Stimulated activated CD4-positive, alpha-beta T cell treated with anti-CD3 and anti-CD28 coated beads, Interleukin-12 subunit alpha, Interleukin-12 subunit beta, amount 100 ng/mL, for 4 hours (primary cell): ENCODE measurements around the gene SH3D19.
"Not testable (repeated sequence)": the region's sequence is repeated elsewhere in the genome, so short reads cannot be mapped to it uniquely, and the experiment has no call there.

Experiments
- DNase-seq: peaks from one replicate; pipeline ENCODE4 v3.0.0-alpha.2; 2020

SH3D19 gene

DNA sequence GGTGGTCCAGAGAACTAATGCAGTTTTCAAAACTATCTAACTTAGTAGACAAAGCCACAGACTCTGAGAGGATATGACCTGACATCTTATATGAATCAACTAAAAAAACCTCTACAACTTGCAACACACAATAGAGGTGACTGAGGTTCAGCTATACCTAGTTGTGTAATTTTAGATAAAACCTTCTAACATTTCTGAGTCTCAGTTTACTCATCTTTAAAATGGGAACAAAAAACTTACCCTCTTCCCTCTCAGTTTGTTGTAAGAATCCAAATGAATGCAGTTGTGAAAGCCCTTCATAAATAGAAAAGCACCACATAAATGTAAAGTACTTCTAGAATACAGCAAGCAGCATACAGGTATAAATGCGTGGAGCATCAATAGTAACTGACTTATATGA is 5.9 kb downstream of the SH3D19 start:
- no peak for DNase-seq

DNA sequence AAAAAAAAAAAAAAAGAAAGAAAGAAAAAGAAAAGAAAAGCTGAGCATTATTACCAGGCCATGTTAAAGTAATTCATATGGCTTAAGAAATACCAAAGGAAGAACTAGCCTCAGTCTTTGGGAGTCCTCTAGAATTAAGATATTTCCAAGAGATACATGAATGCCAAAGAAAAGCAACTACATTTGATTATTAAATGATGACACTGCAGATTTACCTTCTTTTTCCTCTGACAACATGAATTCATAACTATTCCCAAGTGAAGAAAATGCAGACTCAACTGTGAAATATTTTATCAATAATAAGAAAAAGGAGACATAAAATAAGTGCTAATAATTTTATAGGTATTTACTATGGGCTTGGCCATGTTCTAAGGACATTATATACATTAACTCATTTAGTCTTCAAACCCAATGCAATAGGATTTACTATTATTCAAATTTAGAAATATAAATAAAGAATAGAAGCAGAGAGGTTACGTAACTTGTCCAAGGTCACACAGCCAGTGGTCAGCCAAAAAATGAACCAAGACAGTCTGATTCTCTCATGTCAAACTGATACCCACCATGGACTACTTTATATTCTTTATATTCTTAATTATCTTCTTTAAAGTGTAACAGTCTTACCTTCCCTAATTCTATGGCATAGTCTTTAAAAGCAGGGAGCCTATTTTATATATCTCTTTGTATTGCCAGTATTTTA is 6.9 kb downstream of the SH3D19 start:
- DNase-seq: no peak

- no peak for DNase-seq
Measured at GRCh38 chr4:151316645-151317044, 8.8 kb downstream of the SH3D19 start.

- no peak for DNase-seq
Measured at GRCh38 chr4:151315212-151315886, 10.1 kb downstream of the SH3D19 start.

DNA sequence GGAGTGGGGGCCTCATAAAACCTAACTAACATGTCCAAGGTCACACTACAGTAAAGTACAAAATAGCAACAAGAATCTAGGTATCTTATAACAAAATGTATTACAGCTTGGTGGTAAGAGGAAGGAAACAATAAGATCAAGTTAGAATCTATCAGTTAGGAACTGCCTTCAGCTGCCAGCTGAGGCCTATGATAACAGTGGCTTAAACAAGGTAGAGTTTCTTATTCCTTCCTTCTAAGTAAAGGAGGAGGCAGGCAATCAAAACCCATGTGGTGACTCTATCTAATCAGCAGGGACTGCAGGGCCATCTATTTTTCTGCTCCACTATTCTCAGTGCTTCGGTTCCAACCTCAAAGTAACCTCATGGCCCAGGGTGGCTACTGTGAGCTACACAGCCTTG is 10.9 kb downstream of the SH3D19 start:
- DNase-seq: no peak

DNA sequence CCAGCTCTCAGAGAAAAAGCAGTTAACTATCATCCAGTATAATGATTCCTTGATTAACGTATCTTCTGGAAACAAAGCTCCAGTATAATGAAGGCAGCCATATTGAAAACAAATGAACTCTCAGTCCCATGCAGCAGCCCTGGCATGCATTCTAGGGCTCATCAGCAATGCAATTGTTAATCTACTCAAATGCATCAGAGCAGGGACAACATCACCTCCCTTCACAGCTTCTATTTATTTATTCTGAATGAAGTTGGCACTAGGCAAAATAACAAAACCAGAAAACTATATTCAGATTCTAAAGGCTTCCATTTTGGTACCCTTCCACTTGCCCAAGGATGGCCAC is 11.4 kb downstream of the SH3D19 start:
- no peak for DNase-seq

- no peak for DNase-seq
Measured at GRCh38 chr4:151313306-151314009, 11.9 kb downstream of the SH3D19 start.

DNA sequence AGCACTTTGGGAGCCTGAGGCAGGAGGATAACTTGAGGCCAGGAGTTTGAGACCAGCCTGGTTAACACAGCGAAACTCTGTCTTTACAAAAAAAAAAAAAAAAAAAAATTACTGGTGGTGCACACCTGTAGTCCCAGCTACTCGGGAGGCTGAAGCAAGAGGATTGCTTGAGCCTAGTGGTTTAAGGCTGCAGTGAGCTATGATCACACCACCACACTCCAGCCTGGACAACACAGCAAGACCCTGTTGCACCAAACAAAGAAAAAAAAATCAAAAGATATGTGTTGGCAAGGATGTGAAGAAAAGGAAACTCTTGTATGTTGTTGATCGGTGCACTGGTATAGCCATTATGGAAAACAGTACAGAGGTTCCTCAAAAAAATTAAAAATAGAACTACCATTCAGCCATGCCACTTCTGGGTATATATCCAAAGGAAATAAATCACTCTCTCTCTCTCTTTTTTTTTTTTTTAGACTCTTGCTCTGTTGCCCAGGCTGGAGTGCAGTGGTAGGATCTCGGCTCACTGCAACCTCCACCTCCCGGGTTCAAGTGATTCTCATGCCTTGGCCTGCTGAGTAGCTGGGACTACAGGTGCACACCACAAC is 15.2 kb downstream of the SH3D19 start:
- DNase-seq: no peak

DNA sequence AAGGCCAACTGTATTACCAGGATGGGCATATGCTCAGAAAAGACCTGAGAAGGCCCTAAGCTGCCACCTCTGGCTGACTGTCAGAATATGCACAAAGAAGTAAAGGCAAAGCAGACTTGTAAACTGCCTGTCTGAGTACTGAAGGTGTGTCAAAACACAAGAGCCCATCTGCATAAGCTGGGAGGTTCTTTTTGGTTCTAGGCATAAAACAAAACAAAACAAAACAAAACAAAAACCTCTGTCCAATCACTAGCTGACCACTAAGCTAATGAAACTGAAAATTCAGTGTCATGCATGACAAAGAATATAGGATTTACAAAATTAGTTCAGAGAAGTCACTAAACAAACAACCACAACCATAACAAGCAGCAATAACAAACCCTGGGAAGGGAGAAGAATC is 20.6 kb downstream of the SH3D19 start:
- DNase-seq: no peak

- DNase-seq: no peak
Measured at GRCh38 chr4:151304226-151304625, 21.2 kb downstream of the SH3D19 start.

- DNase-seq: no peak
Measured at GRCh38 chr4:151302432-151302831, 23.0 kb downstream of the SH3D19 start.

- no peak for DNase-seq
Measured at GRCh38 chr4:151297170-151297569, 28.2 kb downstream of the SH3D19 start.

- no peak for DNase-seq
Measured at GRCh38 chr4:151296227-151296626, 29.2 kb downstream of the SH3D19 start.

GRCh38 chr4:151294833-151295496 is 30.4 kb downstream of the SH3D19 start:
- DNase-seq: no peak

- DNase-seq: no peak
Measured at GRCh38 chr4:151292038-151292437, 33.4 kb downstream of the SH3D19 start.

DNA sequence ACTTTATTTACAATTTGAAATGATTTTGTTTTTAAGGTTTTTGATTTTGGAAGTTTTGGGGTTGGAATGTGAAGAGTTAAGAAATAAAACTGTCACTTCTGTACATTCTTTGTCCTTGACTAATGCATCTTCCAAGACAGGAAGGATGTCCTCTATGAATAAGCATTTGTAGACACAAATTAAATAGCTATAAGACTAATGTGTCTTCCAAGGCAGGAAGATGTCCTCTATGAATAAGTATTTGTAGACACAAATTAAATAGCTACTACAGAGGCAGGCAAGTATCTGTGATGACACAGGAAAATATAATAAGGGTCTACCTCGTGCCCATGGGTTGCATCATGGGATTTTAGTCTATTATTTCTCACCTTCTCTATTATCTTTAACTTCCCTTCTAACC is 33.9 kb downstream of the SH3D19 start:
- no peak for DNase-seq

DNA sequence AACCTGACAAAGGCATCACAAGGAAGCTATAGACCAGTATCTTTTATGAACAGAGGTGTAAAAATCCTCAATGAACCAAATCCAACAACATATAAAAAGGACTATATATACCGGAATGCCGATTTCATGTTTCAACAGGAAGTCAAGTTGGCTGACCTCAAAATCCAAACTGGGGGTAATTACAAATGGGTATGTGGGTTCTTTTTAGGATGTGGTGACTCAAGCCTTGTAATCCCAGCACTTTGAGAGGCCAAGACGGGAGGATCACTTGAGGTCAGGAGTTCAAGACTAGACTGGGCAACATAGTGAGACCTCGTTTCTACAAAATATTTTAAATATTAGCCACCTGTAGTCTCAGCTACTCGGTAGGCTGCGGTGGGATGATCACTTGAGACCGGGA is 38.0 kb downstream of the SH3D19 start:
- no peak for DNase-seq

DNA sequence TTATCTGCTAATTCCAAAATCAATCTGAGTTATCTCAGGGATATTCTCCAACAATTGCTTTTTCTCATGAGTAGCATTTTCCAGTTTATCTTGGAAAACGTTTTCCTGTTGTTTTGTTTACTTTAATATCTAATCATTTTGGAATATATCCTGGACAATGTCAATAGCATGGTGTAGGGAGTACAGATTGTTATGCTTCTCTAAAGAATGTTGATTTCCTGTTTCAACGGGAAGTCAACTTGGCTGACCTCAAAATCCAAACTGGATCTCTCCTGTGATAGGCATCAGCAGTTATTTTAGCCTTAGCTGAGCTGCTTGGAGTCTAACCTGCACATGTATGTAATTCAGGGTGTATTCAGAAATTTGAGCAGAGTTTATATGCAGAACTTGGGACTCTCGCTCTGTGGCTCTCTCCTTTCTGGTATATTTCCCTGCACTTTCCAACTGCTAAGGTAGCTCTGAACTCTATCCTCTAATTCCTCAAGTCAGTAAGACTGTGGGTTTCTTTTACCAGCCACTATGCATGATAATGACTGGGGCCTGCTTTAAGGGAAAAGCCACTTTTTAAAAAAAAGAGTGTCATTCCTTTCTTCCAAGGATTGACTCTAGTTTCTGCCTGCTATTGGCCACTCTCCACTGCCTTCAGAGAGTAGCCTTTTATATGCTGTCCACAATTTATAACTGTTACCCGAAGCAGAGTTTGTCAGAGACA is 40.7 kb downstream of the SH3D19 start:
- DNase-seq: no peak

- peak; percentile 14 for DNase-seq
Measured at GRCh38 chr4:151276787-151277562, 48.4 kb downstream of the SH3D19 start, which contains the start of gene PRSS48. Gene PRSS48 (plus strand): TSS chr4:151277161. CDS start chr4:151277173, 12 bp downstream.

DNA sequence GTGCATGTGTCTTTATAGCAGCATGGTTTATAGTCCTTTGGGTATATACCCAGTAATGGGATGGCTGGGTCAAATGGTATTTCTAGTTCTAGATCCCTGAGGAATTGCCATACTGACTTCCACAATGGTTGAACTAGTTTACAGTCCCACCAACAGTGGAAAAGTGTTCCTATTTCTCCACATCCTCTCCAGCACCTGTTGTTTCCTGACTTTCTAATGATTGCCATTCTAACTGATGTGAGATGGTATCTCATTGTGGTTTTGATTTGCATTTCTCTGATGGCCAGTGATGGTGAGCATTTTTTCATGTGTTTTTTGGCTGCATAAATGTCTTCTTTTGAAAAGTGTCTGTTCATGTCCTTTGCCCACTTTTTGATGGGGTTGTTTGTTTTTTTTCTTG is 56.5 kb downstream of the SH3D19 start:
- DNase-seq: not testable (repeated sequence)

DNA sequence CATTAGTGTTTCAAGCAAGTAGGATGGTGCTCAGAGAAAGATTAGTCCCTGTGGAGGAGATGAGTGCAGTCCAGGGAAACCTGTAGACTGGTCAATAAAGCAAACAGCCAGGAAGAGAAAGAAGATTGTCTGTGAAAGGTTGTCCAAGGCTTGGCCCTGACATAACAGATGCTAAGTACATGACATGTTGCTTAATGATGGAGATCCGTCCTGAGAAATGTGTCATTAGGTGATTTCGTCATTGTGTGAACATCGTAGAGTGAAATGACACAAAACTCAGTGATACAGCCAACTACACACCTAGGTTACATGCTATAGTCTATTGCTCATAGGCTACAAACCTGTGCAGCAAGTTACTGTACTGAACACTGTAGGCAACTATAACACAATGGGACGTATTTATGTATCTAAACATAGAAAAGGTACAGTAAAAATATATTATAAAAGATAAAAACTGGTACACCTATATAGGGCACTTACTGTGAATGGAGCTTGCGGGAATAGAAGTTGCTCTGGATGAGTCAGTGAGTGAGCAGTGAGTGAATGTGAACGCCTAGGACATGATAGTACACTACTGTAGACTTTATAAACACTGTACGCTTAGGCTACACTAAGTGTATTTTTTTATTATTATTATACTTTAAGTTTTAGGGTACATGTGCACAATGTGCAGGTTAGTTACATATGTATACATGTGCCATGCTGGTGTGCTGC is 57.4 kb downstream of the SH3D19 start:
- DNase-seq: no peak
